ENCODE results near the gene DCST1. TPM values are rescaled to one million over a fixed set of nuclear protein-coding genes. Genes with fewer than 3 reads are reported as not detected.

The DCST1 gene
- total and polyA plus RNA-seq, 2 of the 13 experiments (the other 11 are each of a cell fraction or from before 2014, with no cell fraction given): 0.04 TPM; not detected in 1

GRCh38 chr1:155050560-155051341 is 17.1 kb downstream of the DCST1 start, which contains the start of gene ADAM15 (continued):
- TF ChIP-seq ZNF484 (CRISPR knock-in tag; IDR thresholded peaks at IDR 0.05; ENCODE audit: borderline replicate concordance, low read depth): peak; percentile 35; the same call in 1 of the 2 replicates
- TF ChIP-seq AHR (CRISPR knock-in tag; IDR thresholded peaks at IDR 0.05): no peak; the same call in 1 of the 2 replicates
- peak; percentile 53; the same call in 1 of the 2 replicates for TF ChIP-seq HOXA9 (CRISPR knock-in tag; IDR thresholded peaks at IDR 0.05; ENCODE audit: borderline replicate concordance)
- TF ChIP-seq ZNF766 (CRISPR knock-in tag; IDR thresholded peaks at IDR 0.05; ENCODE audit: borderline replicate concordance): peak; percentile 87; the same call in 1 of the 2 replicates
- TF ChIP-seq ZNF883 (CRISPR knock-in tag; IDR thresholded peaks at IDR 0.05; ENCODE audit: not compliant biosample characterization): peak; percentile 77
- peak; percentile 99 for TF ChIP-seq CTCF (CRISPR knock-in tag; IDR thresholded peaks at IDR 0.05)
- TF ChIP-seq ZNF362 (CRISPR knock-in tag; IDR thresholded peaks at IDR 0.05; ENCODE audit: borderline replicate concordance): 0 out of 2 replicates have a peak, but pooled peaks have one; percentile 19
- TF ChIP-seq TBL1XR1 (IDR thresholded peaks at IDR 0.05; ENCODE audit: borderline replicate concordance, low read length, partially characterized antibody): no peak
- no peak; the same call in 1 of the 2 replicates for TF ChIP-seq ZBED4 (CRISPR knock-in tag; IDR thresholded peaks at IDR 0.05; ENCODE audit: borderline replicate concordance)
- TF ChIP-seq EEA1 (CRISPR knock-in tag; IDR thresholded peaks at IDR 0.05; ENCODE audit: borderline replicate concordance): peak; percentile 61; the same call in 1 of the 2 replicates
- TF ChIP-seq HIVEP1 (CRISPR knock-in tag; IDR thresholded peaks at IDR 0.05): peak; percentile 45; the same call in 1 of the 2 replicates
- peak; percentile 88 for TF ChIP-seq ZNF800 (CRISPR knock-in tag; IDR thresholded peaks at IDR 0.05)
- TF ChIP-seq ZKSCAN8 (CRISPR knock-in tag; IDR thresholded peaks at IDR 0.05; ENCODE audit: borderline replicate concordance): 0 out of 2 replicates have a peak, but pooled peaks have one; percentile 48
- TF ChIP-seq PHF20 (CRISPR knock-in tag; IDR thresholded peaks at IDR 0.05): peak; percentile 64
- peak; percentile 86; the same call in 1 of the 2 replicates for TF ChIP-seq ZNF576 (CRISPR knock-in tag; IDR thresholded peaks at IDR 0.05)
- peak; percentile 26; the same call in 1 of the 2 replicates for TF ChIP-seq ZSCAN25 (CRISPR knock-in tag; IDR thresholded peaks at IDR 0.05)
- peak; percentile 77; the same call in 1 of the 2 replicates for TF ChIP-seq NFKBIZ (CRISPR knock-in tag; IDR thresholded peaks at IDR 0.05)
